Measurements from ENCODE around the gene PDX1.

The PDX1 gene

DNA sequence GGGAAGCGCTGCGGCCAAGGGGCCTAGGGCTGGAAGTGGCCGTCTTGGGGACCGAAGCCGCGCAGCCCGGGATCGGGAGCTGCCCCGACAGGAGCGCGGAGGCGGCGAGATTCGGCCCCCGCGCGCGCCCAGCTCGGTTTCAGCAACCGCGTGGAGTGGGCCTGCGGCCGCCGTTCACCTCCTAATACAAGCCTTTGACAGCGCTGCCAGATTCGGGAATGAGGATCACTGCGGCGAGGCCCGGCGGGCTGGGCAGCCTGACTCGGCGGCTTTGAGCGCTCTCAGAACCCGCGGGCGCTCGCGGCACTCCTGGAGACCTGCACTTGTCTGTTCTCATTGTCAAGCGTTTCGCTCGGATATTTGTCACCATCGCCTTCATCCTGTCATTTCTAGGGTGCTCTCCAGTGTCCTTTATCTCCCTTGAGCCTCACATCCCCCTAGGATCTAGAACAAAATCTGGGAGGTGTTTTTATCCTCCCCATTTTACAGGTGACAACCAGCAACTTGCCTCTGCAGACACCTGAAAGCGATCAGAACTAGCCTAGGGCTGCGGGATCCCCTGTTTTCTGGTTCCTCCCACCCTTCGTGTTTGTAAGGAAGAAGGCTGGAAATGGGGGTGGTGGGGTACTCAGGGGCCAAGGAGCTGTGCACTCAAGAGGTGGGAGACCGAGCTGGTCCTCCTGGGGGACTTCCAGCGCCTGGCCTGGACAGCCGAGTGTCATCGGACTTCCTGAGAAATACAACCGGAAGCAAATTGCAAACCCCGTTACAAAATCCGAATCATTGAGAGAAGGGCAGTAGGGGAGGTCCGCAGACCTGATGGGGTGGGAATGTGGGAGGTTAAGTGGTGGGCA lies 50.8 kb downstream of the PDX1 start:
- DNase-seq, result no peak

- DNase-seq, result no peak
Observed at GRCh38 chr13:27971236-27971645, 51.4 kb downstream of the PDX1 start.

GRCh38 chr13:27971776-27972477 lies 52.1 kb downstream of the PDX1 start:
- no peak for DNase-seq

DNA sequence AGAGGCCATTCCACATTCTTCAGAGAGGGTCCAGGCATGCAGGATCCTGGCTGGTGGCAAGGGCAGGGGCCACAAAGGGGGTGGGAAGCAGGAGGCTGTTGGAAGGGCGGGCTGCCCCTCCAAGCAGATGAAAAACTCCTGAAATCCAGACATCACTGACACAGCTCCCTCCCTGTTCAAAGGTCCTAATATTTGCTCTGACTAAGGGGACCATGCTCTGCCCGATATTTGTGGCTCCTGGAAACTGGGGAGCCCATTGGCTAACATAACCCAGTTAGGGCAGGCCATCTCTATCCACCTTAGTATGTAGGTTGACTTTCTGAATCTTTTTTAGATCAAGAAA lies 52.6 kb downstream of the PDX1 start:
- DNase-seq, result no peak

DNA sequence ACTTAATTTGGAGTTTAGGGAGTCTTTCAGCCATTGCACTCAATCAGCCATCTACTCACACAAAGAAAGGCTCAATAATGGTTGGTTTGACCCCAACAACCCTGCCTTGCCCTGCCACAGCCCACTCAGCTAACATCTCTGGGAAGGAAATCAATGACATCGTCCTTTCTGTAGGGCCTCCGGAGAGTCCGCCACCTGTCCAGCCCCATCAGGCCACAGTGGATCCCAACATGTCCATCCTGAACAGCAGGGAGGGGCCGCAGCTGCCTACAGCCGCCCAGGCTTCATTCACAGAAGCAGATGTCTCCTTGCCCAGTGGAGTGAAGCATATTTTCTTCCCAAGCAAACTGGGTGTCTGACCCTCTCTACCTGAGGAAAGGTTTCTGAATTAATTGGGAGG lies 53.5 kb downstream of the PDX1 start:
- DNase-seq, result no peak

DNA sequence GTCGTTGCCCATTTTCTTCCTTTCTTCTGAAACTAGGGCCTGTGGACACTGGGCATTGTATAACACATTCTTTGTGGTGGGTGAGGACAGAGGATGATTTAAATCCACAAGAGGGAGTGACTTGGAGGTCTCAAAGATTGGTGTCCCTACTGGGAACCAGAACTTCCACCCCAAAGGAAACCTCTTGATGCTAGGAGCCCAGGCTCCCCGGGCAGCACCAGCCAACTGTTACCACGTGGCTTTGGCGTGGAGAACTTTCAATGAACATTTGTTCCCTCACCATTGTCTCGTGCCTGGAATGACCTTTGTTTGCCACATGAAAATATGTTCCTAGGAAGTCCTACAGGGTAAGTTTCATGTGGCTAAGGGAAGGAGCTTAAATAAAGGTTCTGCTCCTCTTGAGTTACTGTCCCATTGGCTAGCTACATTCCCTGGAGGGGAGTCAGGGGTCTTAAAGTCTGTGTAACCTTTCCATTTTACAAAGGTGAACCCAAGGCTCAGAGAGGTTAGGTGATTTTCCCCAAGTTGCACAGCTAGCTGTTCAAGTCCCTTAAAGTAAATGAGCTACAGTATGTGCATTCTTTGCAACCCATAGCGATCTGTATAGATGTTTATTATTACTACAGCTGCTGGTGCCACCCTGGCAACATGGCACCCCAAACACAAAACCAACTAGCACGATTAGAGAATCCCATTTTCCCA lies 54.3 kb downstream of the PDX1 start:
- DNase-seq, result no peak

Data from CD4-positive, alpha-beta T cell treated with Interleukin-17A for 1 hour (primary cell).